ENCODE data around the gene VPS50. TPM values are rescaled to one million over a fixed set of nuclear protein-coding genes. Genes with fewer than 3 reads are reported as not detected.

Gene VPS50, protein sequence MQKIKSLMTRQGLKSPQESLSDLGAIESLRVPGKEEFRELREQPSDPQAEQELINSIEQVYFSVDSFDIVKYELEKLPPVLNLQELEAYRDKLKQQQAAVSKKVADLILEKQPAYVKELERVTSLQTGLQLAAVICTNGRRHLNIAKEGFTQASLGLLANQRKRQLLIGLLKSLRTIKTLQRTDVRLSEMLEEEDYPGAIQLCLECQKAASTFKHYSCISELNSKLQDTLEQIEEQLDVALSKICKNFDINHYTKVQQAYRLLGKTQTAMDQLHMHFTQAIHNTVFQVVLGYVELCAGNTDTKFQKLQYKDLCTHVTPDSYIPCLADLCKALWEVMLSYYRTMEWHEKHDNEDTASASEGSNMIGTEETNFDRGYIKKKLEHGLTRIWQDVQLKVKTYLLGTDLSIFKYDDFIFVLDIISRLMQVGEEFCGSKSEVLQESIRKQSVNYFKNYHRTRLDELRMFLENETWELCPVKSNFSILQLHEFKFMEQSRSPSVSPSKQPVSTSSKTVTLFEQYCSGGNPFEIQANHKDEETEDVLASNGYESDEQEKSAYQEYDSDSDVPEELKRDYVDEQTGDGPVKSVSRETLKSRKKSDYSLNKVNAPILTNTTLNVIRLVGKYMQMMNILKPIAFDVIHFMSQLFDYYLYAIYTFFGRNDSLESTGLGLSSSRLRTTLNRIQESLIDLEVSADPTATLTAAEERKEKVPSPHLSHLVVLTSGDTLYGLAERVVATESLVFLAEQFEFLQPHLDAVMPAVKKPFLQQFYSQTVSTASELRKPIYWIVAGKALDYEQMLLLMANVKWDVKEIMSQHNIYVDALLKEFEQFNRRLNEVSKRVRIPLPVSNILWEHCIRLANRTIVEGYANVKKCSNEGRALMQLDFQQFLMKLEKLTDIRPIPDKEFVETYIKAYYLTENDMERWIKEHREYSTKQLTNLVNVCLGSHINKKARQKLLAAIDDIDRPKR
- polyA plus RNA-seq (ENCODE audit: insufficient read length in 4 of 4): 10 to 100 TPM; 27.9 to 34.3 (median 33.7) TPM

DNA sequence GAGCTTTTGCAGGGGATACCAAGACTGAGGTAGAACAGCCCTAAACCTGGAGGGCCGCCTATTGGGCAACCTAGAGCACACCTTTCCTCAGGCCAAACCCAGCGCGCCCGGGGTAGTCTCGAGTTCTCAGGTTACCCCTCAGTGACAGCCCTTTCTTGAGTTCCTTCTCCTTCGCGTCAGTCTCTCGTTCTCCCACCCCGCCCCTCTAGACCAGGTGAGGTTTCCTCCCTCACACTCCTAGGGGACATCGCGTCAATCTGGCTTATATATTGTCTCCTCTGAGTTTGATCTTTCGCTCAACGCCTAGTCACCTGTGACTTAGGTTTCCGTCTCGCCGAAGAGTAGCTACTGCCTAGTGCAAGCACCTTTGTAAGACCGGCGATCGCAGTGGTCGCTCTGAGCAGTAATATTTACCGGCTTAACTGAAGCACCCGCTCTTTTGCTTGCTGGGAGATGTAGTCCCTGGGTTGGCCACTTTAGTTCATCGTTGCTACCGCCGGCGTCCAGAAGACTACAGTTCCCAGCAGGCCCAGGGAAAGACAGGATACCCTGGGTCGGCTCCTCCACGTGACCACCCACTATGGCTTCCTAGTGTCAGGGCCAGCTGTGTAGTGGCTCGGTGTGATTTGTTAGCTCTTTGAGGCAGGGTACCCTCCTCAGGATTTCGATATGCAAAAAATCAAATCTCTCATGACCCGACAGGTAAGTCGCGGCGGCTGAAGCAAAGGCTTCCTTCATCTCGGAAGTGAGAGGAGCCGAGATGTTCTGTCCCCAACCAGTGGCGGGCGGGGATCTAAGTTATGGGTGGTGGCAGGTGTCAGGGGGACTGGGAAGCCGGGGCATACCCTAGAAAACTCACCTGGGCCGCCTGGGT, at the start of gene VPS50:
Gene VPS50 (plus strand): TSS at position 568 of the 874 bp plus-strand sequence. CDS start 102 bp downstream, at position 670.
- peak; percentile 84 to 97 (median 93) for DNase-seq (ENCODE audit: low read depth in 4 of 4, low spot score in 3 of 4)

DNA sequence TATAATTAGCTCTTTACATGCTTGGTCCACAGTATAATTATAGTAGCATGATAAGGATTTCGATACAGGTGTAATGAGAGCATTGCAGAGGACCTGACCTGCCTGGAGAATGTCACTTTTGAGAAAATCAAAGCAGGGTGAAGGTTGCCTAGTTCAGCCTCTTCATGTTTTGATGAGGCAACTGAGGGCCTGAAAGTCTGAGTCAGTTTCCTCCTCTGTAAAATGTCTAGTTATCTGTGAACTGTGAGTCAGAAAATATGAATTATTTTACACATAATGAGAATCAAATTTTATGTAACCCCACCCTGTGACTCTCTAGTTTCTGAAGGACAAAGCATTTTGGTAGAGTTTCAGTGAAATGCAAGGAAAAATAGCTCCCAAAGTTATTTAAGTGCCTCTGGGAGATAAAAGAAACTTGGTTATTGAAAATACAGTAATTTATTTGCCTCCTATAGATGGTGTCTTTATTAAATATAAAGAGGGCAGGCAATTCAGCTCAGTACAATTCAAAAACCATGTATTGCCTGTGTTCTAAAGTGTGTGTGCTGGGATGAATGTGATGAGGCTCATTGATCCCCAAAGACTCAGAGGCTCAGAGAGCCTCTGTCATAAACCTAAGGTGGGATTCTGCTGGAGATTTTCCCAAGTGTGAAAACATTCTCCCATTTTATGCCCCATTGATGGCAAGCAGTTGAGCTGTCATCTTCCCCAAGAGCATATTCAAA, 46.7 kb upstream of the VPS50 start:
- no peak for DNase-seq (ENCODE audit: low read depth in 4 of 4, low spot score in 3 of 4)

DNA sequence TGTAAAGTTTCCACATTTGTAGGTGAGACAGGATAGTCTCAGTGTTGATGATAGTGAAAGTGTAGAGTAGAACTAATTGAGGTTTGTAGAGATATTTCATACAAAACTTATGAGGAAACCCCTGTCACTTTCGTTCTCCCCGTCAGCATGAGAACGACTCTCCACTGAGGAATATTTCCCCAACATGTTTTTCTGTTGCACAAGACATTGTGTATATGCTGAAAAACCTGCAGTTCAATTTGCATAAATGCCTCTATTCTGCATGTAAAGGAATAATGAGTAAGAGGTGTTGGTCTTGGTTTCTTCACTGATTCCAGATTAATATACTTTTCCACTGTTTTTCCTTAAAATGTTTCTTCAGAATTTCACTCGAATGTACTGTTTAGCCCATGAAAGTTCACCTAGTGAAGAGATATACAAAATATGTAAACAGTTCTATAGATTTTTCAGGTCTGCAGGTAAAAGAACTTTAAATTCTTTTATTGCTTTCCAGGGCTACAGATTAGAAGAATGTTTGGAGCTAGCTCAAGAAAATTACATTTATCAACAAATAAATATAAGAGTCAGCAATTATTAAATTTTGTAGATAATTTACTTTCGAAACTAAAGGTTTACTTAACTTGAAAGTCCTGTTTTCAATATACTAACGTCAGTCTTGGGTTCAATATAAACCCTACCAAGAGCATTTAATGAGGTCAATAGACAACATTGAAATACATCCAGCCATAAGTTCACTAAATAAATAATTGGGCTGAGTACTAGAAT, 43.1 kb upstream of the VPS50 start:
- DNase-seq (ENCODE audit: low read depth in 4 of 4, low spot score in 3 of 4): no peak

DNA sequence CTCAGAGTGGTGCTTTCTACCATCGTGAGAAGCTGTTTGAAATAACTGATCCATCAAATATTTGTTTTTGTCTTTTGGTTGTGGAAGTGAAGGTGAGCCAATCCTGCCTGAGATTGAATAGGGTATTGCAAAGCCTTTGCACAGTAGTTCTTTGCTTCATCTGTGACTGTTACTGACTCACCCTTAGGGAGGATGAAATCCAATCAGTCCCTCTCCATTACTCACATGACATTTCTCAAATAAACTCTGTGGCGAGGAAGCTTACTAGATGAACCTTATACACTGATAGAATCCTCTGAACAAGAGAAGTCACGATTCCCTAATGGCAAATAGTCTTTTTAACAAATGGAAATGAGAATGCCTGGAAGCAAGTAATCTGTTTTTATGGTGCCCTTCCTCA, 37.8 kb upstream of the VPS50 start:
- DNase-seq (ENCODE audit: low read depth in 4 of 4, low spot score in 3 of 4): no peak

DNA sequence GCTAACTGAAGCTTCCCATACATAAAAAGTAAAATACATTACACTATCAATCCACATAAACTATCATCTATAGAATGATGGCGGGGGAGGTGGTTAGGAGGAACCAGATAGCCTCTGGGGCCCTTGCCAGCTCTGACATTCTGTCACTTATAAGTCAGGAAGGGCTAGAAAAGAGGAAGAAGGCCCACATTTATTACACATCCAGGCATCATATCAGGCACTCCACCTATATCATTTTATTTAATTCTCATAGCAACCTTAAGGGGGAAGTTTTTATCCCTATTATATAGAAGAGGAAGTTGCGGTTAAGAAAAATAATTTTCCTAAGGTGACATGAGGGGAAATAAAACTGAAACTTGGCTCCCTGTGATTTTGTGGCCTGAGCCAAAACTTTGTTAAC, 35.8 kb upstream of the VPS50 start:
- DNase-seq (ENCODE audit: low read depth in 4 of 4, low spot score in 3 of 4): no peak

DNA sequence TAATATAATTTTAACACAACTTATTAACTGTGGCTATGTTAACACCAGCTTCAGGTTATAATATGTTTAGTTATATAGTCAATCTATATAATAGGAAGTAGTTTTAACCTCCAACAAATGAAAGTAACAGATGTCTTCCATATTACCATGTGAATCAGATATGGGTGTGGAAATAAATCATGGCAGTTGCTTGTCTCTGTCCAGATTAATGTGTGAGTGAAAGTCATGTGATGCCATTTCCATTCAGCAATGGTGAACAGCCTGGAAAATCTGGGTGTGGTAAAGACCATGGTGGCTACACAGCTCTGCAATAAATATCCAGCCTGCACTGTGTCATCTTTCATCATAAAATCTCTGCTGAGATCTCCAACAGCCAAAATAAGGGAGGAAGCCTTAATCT, 33.7 kb upstream of the VPS50 start:
- no peak for DNase-seq (ENCODE audit: low read depth in 4 of 4, low spot score in 3 of 4)

DNA sequence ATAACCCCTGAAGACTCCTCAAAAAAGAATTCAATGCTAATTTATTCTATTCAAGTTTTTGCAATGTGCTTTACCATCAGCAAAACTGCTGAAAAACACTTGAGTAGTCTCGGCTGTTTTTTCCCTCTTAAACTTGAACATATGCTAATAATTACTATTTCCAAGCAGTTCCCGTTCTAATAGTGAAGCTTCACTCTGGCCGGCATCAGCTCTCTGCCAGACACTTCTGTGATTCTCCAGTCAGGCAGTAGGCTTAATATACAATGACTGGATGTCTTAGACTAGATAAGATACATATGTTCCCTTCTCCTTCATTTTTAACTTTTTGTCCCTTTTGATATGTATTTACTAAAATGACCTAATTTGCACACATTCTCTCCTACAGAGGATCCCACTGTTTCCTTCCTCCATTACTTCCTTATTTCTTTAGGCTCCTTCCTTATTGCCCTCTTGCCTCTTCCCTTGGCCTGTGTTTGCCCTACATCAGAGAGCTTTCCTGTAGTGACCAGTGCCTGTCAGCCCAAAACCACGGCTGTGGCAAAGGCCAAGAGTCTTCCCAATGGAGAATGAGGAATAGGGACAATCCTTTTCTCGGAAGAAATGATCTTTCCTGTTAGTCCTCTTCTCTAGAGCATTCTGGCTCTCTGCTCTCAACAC, 29.4 kb upstream of the VPS50 start:
- no peak for DNase-seq (ENCODE audit: low read depth in 4 of 4, low spot score in 3 of 4)

DNA sequence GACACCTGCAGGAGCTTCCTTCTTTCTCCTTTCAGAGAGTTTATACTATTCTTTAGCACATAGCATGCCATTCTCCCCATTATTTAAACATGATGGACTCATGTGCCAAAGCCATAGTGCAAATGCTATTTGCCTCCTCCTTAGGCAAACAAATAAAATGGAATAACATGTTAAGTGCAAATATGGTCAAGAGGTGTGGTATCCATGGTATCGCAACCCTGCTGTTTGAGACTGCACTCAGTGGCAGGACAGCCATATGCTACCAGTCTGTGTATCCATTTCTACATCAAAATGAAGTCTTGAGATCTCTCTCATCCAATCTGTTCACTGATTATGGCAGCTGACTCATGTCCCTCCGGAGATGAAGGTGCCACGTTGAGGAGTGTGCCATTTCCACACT, 28.7 kb upstream of the VPS50 start:
- DNase-seq (ENCODE audit: low read depth in 4 of 4, low spot score in 3 of 4): no peak

DNA sequence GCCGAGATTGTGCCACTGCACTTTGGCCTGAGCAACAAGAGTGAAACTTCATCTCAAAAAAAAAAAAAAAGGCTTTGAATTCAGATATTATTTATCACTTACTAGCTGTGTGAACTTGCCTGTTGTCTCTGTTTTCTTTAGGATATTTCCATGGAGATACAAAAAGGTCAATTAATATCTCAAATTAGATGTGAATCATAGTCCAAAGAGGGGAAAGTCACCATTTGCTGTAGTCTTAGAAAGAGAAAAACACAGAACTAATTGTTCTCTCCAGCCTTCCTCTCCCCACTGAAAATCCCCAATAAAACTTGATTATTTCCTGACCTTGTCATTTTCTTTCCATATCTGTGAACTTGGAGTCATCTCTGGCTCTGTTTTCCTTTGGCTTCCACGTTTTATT, 27.1 kb upstream of the VPS50 start:
- DNase-seq (ENCODE audit: low read depth in 4 of 4, low spot score in 3 of 4): no peak

DNA sequence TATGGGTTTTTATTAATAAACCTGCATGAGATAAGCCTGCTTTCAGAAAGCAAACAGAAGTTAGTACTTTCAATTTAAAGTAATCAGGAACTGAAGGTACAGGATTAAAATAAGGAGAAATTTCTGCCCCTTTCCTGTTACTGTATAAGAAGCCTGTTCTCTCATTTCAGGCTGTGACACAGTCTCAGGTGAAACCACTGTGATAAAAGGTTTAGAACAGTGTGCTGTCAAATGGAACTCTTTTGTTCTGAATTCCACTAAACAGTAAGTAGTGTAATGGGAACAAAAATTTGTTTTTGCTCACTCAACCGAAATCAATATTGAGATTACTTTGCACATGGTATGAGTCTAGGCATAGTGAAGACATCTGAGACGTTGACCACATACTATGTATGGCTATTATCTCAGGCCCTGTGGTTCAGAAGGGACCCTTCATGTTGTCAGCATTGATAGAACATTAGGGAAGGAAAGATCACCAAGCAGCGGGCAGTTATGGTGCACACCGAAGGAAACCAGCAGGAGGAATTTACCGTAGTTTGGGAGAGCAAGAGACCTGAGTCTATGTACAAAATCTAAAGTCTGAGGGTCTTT, 20.8 kb upstream of the VPS50 start:
- no peak for DNase-seq (ENCODE audit: low read depth in 4 of 4, low spot score in 3 of 4)

DNA sequence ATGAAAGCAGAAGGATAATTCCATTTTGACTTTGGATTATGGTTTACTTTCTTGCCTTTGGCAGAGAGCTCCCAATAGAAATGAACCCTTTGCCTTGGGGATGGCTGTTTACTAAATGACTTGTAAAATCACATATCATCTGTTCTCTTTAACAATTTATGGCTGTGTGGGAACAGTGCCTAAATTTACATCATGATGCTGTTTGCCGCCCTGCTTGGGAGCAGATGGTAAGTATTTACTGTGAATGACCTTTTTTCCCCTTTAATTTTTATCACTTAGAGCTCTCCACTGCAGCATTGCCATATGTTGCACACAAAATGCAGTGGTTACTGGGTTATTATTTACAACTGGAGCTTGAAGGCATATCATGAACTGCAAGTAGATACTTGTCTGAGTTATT, 19.3 kb upstream of the VPS50 start:
- no peak for DNase-seq (ENCODE audit: low read depth in 4 of 4, low spot score in 3 of 4)

DNA sequence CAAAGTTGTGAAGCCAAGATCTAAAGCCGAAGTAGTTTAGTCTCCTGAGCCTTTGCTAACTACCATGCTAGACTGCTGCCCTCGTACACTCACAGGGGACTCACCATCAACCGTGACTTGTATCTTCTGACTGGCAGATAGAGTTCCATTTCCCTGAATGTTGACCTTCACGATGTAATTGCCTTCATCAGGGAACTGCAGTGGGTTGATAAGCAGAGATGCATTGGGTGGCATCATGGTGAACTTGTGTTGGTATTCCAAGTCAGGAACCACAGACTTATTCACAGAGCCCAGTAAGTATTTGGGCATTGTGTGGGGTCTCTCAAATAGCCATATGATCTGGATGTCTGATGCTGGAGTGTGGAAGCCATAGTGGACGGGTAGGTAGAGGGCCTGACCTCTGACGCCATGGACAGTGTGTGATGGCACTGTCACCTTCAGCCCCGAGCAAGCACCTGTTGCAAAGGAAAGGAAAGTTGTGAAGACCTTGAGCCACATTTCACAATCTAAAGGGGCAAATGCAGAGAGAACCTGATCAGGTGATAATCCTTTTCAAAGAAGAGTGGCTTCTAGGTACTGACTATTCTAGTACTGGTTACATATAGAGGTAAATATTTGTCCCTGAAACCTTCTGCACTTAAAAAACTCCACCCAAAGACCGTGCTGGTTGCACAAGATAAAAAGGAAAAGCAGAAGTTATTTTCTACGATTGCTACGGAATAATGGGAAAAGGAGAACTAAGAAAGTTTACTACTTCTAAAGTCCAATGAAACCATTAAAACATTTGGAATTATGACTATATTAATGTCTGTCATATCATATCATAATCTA, 13.0 kb upstream of the VPS50 start:
- no peak for DNase-seq (ENCODE audit: low read depth in 4 of 4, low spot score in 3 of 4)

DNA sequence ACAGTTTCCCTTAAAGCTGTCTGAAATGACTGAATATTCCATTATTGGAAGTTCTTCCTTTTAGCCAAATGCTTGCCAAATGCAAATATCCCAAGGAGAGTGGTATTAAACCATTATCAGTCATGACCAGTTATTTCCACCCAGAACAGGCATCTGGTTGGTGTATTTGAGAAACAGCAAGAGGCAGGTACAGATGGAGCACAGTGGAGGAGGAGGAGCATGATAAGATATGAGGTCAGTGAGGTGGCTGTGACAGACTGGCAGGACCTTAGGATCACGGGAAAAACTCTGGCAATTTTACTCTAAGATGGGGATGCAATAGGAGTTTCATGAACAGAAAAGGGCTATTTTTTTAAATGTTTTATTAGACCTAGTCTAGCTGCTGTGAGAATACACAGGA, 12.3 kb upstream of the VPS50 start:
- no peak for DNase-seq (ENCODE audit: low read depth in 4 of 4, low spot score in 3 of 4)

DNA sequence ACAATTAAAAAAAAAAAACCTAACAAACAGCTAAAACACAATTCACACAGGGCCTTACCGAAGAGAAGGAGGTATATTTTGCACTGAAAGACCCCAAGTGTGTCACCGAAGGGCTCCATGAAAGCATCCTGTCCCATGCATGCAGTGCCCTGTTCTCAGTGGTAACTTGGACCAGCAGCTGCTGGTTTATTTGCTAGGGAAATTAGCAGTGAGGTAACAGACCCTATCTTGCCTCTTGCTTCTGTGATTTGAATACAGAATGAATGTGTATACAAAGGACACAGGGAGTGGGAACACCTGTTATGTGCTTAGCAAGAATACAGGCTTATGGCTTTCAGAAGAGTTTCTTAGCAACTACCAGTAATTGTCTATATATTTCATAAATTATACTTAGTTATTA, 5.9 kb upstream of the VPS50 start, which contains the start of gene HEPACAM2:
Gene HEPACAM2 (minus strand): TSS at position 160 of the 400 bp plus-strand sequence.
- DNase-seq (ENCODE audit: low read depth in 4 of 4, low spot score in 3 of 4): no peak

DNA sequence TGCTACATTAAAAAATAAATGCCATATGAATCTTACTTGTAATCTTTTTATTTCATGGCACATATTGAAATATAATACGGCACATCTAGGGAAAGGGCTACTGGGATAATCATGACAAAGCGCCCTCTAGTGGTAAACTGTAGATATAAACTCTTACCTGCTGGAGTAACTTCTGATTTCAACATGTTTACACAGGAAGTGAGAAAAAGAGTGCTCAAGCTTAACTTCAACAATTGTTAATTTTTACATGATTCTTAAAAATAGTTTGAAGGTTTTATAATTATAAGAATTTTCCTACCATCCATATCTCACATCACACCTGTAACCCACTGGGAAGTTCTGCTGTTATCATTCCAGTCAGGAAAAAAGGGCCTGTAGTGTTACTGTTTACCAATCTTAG, 3.9 kb upstream of the VPS50 start:
- peak in 3 of 4 donors; percentile 26 to 38 (median 37) for DNase-seq (ENCODE audit: low read depth in 4 of 4, low spot score in 3 of 4)

DNA sequence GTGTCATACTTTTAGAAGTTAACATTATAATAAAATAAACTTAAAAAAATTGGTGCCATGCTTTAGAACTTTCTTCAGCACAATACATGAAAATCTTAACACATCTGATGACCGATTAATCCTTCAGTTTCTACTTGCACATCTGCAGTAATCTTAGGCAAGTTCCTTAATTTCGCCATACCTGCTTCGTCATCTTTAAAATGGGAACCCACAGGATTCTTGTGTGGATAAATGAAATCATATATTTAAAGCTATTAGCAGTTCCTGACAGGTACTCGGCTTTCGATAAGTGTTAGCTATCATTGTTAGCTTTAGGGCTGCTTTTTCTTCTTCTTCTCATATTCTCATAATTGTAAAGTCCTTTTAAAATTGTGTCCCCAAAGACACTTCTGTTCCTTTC, 907 bp upstream of the VPS50 start:
- DNase-seq (ENCODE audit: low read depth in 4 of 4, low spot score in 3 of 4): no peak

DNA sequence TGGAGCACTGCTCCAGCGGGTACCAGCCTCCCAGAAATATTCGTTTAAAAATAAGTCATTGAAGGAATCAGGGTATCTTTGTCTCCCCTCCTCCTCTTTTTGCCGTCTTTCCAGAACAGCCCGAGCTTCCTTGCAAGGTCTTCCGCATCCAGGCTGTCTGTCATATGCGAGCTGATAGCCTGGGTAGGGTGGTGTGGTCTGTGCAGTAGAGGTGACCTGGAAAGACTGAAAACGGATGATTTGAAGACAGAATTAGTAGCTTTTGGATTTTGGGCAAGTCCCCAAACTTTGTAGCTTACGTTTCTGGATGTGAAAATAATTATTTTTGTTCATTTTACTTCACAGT, 480 bp downstream of the VPS50 start:
- DNase-seq (ENCODE audit: low read depth in 4 of 4, low spot score in 3 of 4): no peak
